K562 (cell line): ENCODE measurements around the gene NABP1. TPM values are rescaled to one million over a fixed set of nuclear protein-coding genes. Genes with fewer than 3 reads are reported as not detected.

Experiments used
- ATF4 ChIP-seq: fragments of 450-650 bp; formaldehyde crosslinking; IDR thresholded peaks from 2 replicates; pipeline ENCODE4 v1.4.0; 2022; ENCODE audit warnings: mild to moderate bottlenecking, moderate library complexity
- MTF1 ChIP-seq: fragments of 250-450 bp; sonication (Bioruptor Pico); IDR thresholded peaks from 2 replicates; pipeline ENCODE4 v1.9.0; 2021; ENCODE audit warnings: moderate library complexity, mild to moderate bottlenecking, inconsistent platforms, borderline replicate concordance
- PCBP1 ChIP-seq: fragments of 200-400 bp; formaldehyde crosslinking; IDR thresholded peaks from 2 replicates; pipeline ENCODE4 v1.6.1; 2018; ENCODE audit warnings: mild to moderate bottlenecking, low read depth, low read length; ENCODE audit not compliant: poor library complexity, severe bottlenecking
- POLR3G ChIP-seq: IDR thresholded peaks from 2 replicates; pipeline ENCODE4 v1.6.1; 2011; ENCODE audit not compliant: insufficient read length, insufficient replicate concordance; ENCODE audit errors: extremely low read depth
- PYGO2 ChIP-seq: fragments of 450-650 bp; IDR thresholded peaks from 2 replicates; pipeline ENCODE4 v1.6.1; 2016; ENCODE audit warnings: mild to moderate bottlenecking, missing genetic modification characterization, moderate library complexity, missing compliant biosample characterization
- TAF15 ChIP-seq: fragments of 200-400 bp; formaldehyde crosslinking; IDR thresholded peaks from 2 replicates; pipeline ENCODE4 v1.6.1; 2017; ENCODE audit warnings: mild to moderate bottlenecking, low read depth, low read length, moderate library complexity
- THRA ChIP-seq: fragments of 450-650 bp; IDR thresholded peaks from 2 replicates; pipeline ENCODE4 v1.6.1; 2017; ENCODE audit warnings: mild to moderate bottlenecking, moderate library complexity
- ZBED1 ChIP-seq: IDR thresholded peaks from 2 replicates; pipeline ENCODE4 v1.6.1; 2014
- ZBTB2 ChIP-seq: fragments of 450-650 bp; IDR thresholded peaks from 2 replicates; pipeline ENCODE4 v1.6.1; 2016; ENCODE audit warnings: antibody characterized with exemption
- ZBTB43 ChIP-seq: sonication (generic); formaldehyde crosslinking; IDR thresholded peaks from 2 replicates; pipeline ENCODE4 v1.8.0; 2023; ENCODE audit warnings: mild to moderate bottlenecking, missing genetic modification reagents
- ZMIZ1 ChIP-seq, 2 experiments: fragments of 150-350 bp in 1 of 2; IDR thresholded peaks; 2 replicates each; pipeline ENCODE4 v1.6.1; 2012 to 2016; ENCODE audit warnings: low read depth in 2 of 2, low read length in 2 of 2, mild to moderate bottlenecking in 1 of 2, moderate library complexity in 1 of 2
- ZNF133 ChIP-seq: fragments of 250-450 bp; sonication (Bioruptor Pico); IDR thresholded peaks from 2 replicates; pipeline ENCODE4 v1.4.0; 2020; ENCODE audit warnings: mild to moderate bottlenecking
- ZNF444 ChIP-seq: fragments of 250-450 bp; sonication (Bioruptor Pico); IDR thresholded peaks from 2 replicates; pipeline ENCODE4 v1.4.0; 2020; ENCODE audit warnings: mild to moderate bottlenecking, moderate library complexity
- ZNF668 ChIP-seq: fragments of 250-450 bp; sonication (Bioruptor Pico); IDR thresholded peaks from 2 replicates; pipeline ENCODE4 v1.8.0; 2022; ENCODE audit warnings: mild to moderate bottlenecking, inconsistent platforms
- polyA plus RNA-seq, 8 experiments: library from polyadenylated mRNA; depleted of rRNA in 4 of 8; stranded (reverse) in 5 of 8; unstranded in 3 of 8; fragments of >200 nt; fragmentation: Nextera tagmentation in 2 of 8; fragmentation: Illumina TruSeq in 1 of 8; extraction: Ambion mirVana in 2 of 8; extraction: Trizol in 1 of 8; gene quantifications; 2 replicates each; pipeline versions ENCODE4 v1.2.1 to v1.2.3, GENCODE V29; 2011 to 2014; ENCODE audit warnings: inconsistent platforms in 1 of 8, missing spikeins in 1 of 8
- total RNA-seq, 7 experiments: library from RNA; depleted of rRNA in 6 of 7; stranded (reverse); fragments of >200 nt in 6 of 7; fragmentation: Illumina TruSeq in 2 of 7; extraction: Trizol in 2 of 7; gene quantifications; 2 replicates each; pipeline versions ENCODE4 v1.2.1 to v1.2.3, GENCODE V29; 2011 to 2021; ENCODE audit warnings: low replicate concordance in 1 of 7

Gene NABP1
- total and polyA plus RNA-seq, 9 of the 15 experiments (the other 6 are each of a cell fraction or from before 2014, with no cell fraction given): 12.8 to 44.0 (median 20.2) TPM

- TF ChIP-seq THRA: no peak
- TF ChIP-seq ATF4 (CRISPR knock-in tag): no peak
- no peak for TF ChIP-seq ZBED1
- no peak for TF ChIP-seq ZNF668 (CRISPR knock-in tag)
- TF ChIP-seq PYGO2 (tag): no peak
- no peak for TF ChIP-seq PCBP1
- TF ChIP-seq ZMIZ1 (IDR thresholded peaks at IDR 0.05; ENCODE audit: low read depth in 2 of 2, low read length in 2 of 2): no peak
- TF ChIP-seq ZNF133 (CRISPR knock-in tag): no peak
- TF ChIP-seq TAF15: no peak
- no peak for TF ChIP-seq POLR3G
- TF ChIP-seq MTF1 (CRISPR knock-in tag): no peak
- TF ChIP-seq ZNF444 (CRISPR knock-in tag): no peak
- no peak for TF ChIP-seq ZBTB43 (CRISPR knock-in tag)
- TF ChIP-seq ZBTB2: no peak
Measured at GRCh38 chr2:191691016-191691735, 13.2 kb downstream of the NABP1 start (continued).
